DOHH2 (cell line): ENCODE measurements around the gene EPHB3.

Experiments used
- H3F3A ChIP-seq: fragments of 200-600 bp; sonication (generic), shearing (Covaris generic); 2 replicates; pipeline ENCODE4 v1.6.0; 2016; ENCODE audit warnings: antibody characterized with exemption, mild to moderate bottlenecking; ENCODE audit not compliant: control insufficient read depth, insufficient read depth
- H3K27ac ChIP-seq: fragments of 200-600 bp; sonication (generic); 2 replicates; pipeline ENCODE4 v1.5.1; 2014; ENCODE audit warnings: low read depth, mild to moderate bottlenecking, low read length, moderate library complexity
- H3K27me3 ChIP-seq: fragments of 200-600 bp; sonication (generic); 2 replicates; pipeline ENCODE4 v1.6.1; 2014; ENCODE audit warnings: mild to moderate bottlenecking, low read length, mixed read lengths; ENCODE audit not compliant: control insufficient read depth
- H3K36me3 ChIP-seq: fragments of 200-600 bp; sonication (generic); 2 replicates; pipeline ENCODE4 v1.6.1; 2014; ENCODE audit warnings: mild to moderate bottlenecking, low read length, moderate library complexity, mixed read lengths; ENCODE audit not compliant: control insufficient read depth
- H3K4me1 ChIP-seq: fragments of 200-600 bp; sonication (generic); 2 replicates; pipeline ENCODE4 v1.6.1; 2014; ENCODE audit warnings: mild to moderate bottlenecking, low read length, mixed read lengths; ENCODE audit not compliant: control insufficient read depth
- H3K4me2 ChIP-seq: fragments of 200-600 bp; sonication (generic); 2 replicates; pipeline ENCODE4 v1.6.0; 2014; ENCODE audit warnings: mild to moderate bottlenecking, low read length, moderate library complexity
- H3K4me3 ChIP-seq: fragments of 200-600 bp; sonication (generic); 2 replicates; pipeline ENCODE4 v1.5.1; 2014; ENCODE audit warnings: mild to moderate bottlenecking, low read length, mixed read lengths
- H3K79me2 ChIP-seq: fragments of 200-600 bp; sonication (generic); 2 replicates; pipeline ENCODE4 v1.6.1; 2014; ENCODE audit warnings: mild to moderate bottlenecking, low read length, mixed read lengths; ENCODE audit not compliant: control insufficient read depth
- H3K9me2 ChIP-seq: fragments of 200-600 bp; sonication (generic); replicated peaks from 2 replicates; pipeline ENCODE4 v1.6.1; 2014; ENCODE audit warnings: mild to moderate bottlenecking, low read length, mixed read lengths; ENCODE audit not compliant: control insufficient read depth
- H3K9me3 ChIP-seq: fragments of 200-600 bp; sonication (generic); 2 replicates; pipeline ENCODE4 v1.6.1; 2014; ENCODE audit warnings: antibody characterized with exemption, low read length, mixed read lengths; ENCODE audit not compliant: control insufficient read depth, insufficient read depth
- H4K20me1 ChIP-seq: fragments of 200-600 bp; sonication (generic); 2 replicates; pipeline ENCODE4 v1.6.0; 2014; ENCODE audit warnings: low read depth, mild to moderate bottlenecking, antibody characterized with exemption, low read length, moderate library complexity; ENCODE audit not compliant: control insufficient read depth, insufficient read depth
- EZH2phosphoT487 ChIP-seq: fragments of 200-600 bp; sonication (generic); IDR thresholded peaks from 2 replicates; pipeline ENCODE4 v1.6.1; 2017; ENCODE audit warnings: borderline replicate concordance, mild to moderate bottlenecking, antibody characterized with exemption, low read length, moderate library complexity, mixed read lengths
- TF ChIP-seq, protein P1 (sequence below): fragments of 200-600 bp; sonication (generic); IDR thresholded peaks from one replicate; pipeline ENCODE4 v1.5.1; 2014; ENCODE audit warnings: antibody characterized with exemption, mild to moderate bottlenecking, low read depth, low read length; ENCODE audit not compliant: poor library complexity, severe bottlenecking

EPHB3 gene

DNA sequence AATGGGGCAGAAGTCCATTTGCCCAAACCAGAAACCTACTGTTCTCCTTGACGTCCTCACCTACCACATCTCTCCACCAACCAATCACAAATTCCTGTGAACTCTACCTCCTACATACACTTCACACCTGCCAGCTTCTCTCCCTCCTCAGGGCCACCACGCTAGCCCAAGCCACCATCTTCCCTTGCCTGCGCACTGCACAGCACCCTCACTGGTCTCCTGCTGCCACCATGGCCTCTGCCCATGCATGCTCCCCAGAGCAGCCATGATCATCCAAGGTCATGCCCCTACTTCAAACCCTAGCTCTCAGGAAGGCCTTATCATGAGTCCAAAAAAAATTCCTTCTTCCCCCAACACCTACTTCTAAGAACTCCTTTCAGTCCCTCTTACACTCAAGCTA is 1.1 kb upstream of the EPHB3 start:
- H3F3A ChIP-seq: no peaks in the 10 kb centered on the region
- H3K4me1 ChIP-seq: peaks cover 12% of the 10 kb centered on the region
- no peak overlapping the region for H3K27ac ChIP-seq
- H3K4me3 ChIP-seq: peak overlapping the region; percentile 39
- no peaks in the 10 kb centered on the region for H3K9me3 ChIP-seq
- H4K20me1 ChIP-seq: no peaks in the 10 kb centered on the region; the same call in 1 of the 2 replicates
- H3K79me2 ChIP-seq: no peaks in the 10 kb centered on the region
- TF ChIP-seq EZH2phosphoT487: no peak
- TF ChIP-seq, protein P1, sequence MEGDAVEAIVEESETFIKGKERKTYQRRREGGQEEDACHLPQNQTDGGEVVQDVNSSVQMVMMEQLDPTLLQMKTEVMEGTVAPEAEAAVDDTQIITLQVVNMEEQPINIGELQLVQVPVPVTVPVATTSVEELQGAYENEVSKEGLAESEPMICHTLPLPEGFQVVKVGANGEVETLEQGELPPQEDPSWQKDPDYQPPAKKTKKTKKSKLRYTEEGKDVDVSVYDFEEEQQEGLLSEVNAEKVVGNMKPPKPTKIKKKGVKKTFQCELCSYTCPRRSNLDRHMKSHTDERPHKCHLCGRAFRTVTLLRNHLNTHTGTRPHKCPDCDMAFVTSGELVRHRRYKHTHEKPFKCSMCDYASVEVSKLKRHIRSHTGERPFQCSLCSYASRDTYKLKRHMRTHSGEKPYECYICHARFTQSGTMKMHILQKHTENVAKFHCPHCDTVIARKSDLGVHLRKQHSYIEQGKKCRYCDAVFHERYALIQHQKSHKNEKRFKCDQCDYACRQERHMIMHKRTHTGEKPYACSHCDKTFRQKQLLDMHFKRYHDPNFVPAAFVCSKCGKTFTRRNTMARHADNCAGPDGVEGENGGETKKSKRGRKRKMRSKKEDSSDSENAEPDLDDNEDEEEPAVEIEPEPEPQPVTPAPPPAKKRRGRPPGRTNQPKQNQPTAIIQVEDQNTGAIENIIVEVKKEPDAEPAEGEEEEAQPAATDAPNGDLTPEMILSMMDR: no peak
- H3K27me3 ChIP-seq: peaks cover 19% of the 10 kb centered on the region
- no peaks in the 10 kb centered on the region for H3K36me3 ChIP-seq
- H3K4me2 ChIP-seq: peak overlapping the region; percentile 67
- no peaks in the 10 kb centered on the region for H3K9me2 ChIP-seq

DNA sequence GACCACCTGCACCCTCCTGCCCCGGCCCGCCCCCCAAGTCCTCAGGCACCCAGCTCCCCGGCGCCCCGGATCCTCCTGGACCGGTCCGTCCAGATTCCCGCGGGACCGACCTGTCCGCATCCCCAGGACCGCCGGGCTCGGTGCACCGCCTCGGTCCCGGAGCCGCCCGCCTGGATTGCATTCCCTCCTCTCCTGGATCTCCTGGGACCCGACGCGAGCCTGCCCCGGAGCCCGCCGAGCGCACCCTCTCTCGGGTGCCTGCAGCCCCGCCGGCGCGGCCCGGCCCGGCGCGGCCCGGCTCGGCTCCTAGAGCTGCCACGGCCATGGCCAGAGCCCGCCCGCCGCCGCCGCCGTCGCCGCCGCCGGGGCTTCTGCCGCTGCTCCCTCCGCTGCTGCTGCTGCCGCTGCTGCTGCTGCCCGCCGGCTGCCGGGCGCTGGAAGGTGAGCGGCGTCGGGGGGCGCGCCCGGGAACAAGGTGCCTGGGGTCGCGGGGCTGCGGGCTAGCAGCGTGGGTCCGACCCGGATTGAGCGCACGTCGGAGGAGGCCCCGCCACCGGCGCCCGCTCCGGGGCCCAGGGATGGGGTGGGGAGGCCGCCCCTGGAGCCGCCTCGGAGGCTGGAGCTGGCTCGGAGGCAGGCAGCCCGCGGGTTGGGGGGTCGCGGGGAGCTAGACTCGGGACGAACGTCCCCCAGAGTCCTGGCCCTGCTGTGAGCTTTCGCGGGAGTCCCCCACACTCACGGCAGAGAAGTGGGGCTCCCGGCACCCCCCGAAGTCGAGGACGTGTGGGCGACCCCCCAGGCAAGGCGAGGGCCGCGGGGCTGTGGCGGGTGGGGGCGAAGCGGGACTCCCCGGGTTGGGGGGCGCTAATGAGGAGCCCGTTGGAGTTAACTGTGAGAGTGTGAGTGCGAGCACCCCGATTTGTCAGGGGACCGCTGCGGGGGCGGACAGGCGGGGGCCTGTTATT is 610 bp downstream of the EPHB3 start:
- H3K27me3 ChIP-seq: peaks cover 19% of the 10 kb centered on the region
- no peaks in the 10 kb centered on the region for H3F3A ChIP-seq
- no peak overlapping the region for H3K27ac ChIP-seq
- no peaks in the 10 kb centered on the region for H3K9me2 ChIP-seq
- no peaks in the 10 kb centered on the region for H3K9me3 ChIP-seq
- TF ChIP-seq EZH2phosphoT487: no peak
- H3K4me1 ChIP-seq: peaks cover 12% of the 10 kb centered on the region
- peak overlapping the region; percentile 16; the same call in 1 of the 2 replicates for H3K4me3 ChIP-seq
- no peaks in the 10 kb centered on the region for H3K79me2 ChIP-seq
- no peaks in the 10 kb centered on the region for H3K36me3 ChIP-seq
- no peaks in the 10 kb centered on the region; the same call in 1 of the 2 replicates for H4K20me1 ChIP-seq
- peak overlapping the region; percentile 67 for H3K4me2 ChIP-seq

DNA sequence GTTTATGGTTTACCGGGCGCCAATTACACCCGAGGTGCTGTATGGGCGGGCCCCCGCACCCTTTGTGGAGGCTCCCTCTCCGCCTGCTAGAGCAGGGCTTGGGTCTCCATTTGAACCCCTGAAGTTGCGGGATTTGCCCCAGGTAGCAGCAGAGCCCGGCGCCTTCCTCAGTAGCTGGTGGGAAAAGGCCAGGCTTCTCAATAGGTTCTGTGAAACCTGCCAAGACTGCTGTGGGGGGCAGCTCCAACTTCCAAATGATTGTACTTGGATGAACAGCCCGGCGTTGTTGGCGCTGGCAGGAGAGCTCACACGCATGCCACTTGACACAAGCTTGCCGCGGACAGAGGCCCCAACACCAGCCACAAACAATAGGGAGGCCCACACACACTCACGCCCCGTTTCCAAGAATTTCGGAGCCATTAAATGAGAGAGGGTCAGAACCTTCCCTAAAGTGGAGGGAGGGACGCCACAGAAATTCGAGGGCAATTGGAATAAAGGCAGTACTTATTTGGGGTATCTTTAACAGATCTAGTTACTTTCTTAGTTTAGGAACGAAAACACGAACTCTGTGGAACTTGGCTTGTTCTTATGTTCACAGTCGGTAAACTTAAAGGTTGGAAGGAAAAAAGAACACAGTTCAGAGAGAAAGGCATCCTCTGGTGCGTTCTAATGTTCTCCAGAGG is 1.4 kb downstream of the EPHB3 start:
- no peaks in the 10 kb centered on the region for H3K79me2 ChIP-seq
- H3K9me3 ChIP-seq: no peaks in the 10 kb centered on the region
- H3K27me3 ChIP-seq: peaks cover 19% of the 10 kb centered on the region
- H3K27ac ChIP-seq: no peak overlapping the region
- no peak overlapping the region for H3K4me3 ChIP-seq
- no peaks in the 10 kb centered on the region for H3F3A ChIP-seq
- no peaks in the 10 kb centered on the region for H3K9me2 ChIP-seq
- TF ChIP-seq EZH2phosphoT487: no peak
- TF ChIP-seq, protein P1: no peak
- H4K20me1 ChIP-seq: no peaks in the 10 kb centered on the region; the same call in 1 of the 2 replicates
- no peaks in the 10 kb centered on the region for H3K36me3 ChIP-seq
- no peak overlapping the region for H3K4me2 ChIP-seq
- H3K4me1 ChIP-seq: peaks cover 12% of the 10 kb centered on the region

DNA sequence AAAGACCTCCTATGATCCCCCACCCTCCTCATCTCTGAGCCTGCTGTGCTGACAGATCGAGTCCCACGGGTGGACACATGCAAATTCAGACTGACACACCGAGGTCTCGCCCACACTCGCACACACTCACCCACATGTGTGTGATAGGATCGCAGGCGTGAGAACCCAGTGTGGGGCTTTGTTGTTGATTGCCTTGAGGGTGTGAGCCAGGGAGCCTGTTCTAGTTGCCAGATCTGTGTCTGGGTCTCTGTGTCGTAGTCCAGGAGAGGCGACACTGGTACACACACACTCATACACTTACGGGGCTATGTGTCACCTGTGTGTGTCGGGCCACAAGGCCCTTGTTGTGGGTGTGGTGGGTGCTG is 2.0 kb downstream of the EPHB3 start:
- H3K27ac ChIP-seq: no peak overlapping the region
- peaks cover 17% of the 10 kb centered on the region for H3K27me3 ChIP-seq
- H3K4me3 ChIP-seq: no peak overlapping the region
- H3K79me2 ChIP-seq: no peaks in the 10 kb centered on the region
- no peaks in the 10 kb centered on the region; the same call in 1 of the 2 replicates for H4K20me1 ChIP-seq
- no peaks in the 10 kb centered on the region for H3K36me3 ChIP-seq
- no peak for TF ChIP-seq EZH2phosphoT487
- TF ChIP-seq, protein P1: no peak
- H3K9me3 ChIP-seq: no peaks in the 10 kb centered on the region
- no peaks in the 10 kb centered on the region for H3F3A ChIP-seq
- H3K9me2 ChIP-seq: no peaks in the 10 kb centered on the region
- H3K4me2 ChIP-seq: no peak overlapping the region
- H3K4me1 ChIP-seq: peaks cover 12% of the 10 kb centered on the region
